Heart left ventricle (tissue), 13 donors: ENCODE data around the gene HSD17B14.

Experiments used
- CTCF ChIP-seq, 12 donors: fragments of 200-600 bp; sonication (generic) in 4 of 12; IDR thresholded peaks; one replicate each; pipeline versions ENCODE4 v1.5.0 to v1.8.0; 2018 to 2022; ENCODE audit warnings: antibody characterized with exemption in 12 of 12, mild to moderate bottlenecking in 5 of 12
- POLR2A ChIP-seq, 2 donors: fragments of 450-650 bp; IDR thresholded peaks; one replicate each; pipeline ENCODE4 v1.6.1; 2017; ENCODE audit warnings: antibody characterized with exemption in 2 of 2, mild to moderate bottlenecking in 2 of 2, moderate library complexity in 2 of 2
- donor health status: ischemic (EF 13 %, LVEDD 7.1; RV severe dilation, severe dysfunction).
- donor health status: DM: no; HTN: yes; CAD: no.
- donor health status: DM: no; HTN: no; CAD: no.
- donor health status: ischemic (EF 25% LVEDD 6.9; RV normal size, moderate dysfunction).
- donor health status: ischemic (EF 25% LVEDD 5.7; RV mildly dilated, moderate dysfunction).
- donor health status: ischemic (EF 35%, LVEDD 5.7; RV mildly dilated, moderate dysfunction).
- donor health status: nonischemic (EF 11% LVEDD 7.7; RV severe dilation, severe dysfunction).
- donor health status: DM: yes; HTN: yes; CAD: no.
- donor health status: PGD.
- donor health status: ischemic (EF 29% LVEDD 5.4; RV normal size, mild dysfunction).
- donor health status: nonischemic (EF 23%, LVEDD 6.1; RV moderate dilation, normal function).

GRCh38 chr19:48806818-48807589 lies 29.3 kb downstream of the HSD17B14 start:
- TF ChIP-seq CTCF (IDR thresholded peaks at IDR 0.05) = no peak
- TF ChIP-seq POLR2A (IDR thresholded peaks at IDR 0.05) = no peak
